Fibroblast of lung (primary cell): Measurements from ENCODE around the gene FGF22.

Experiments
- EZH2 ChIP-seq: IDR thresholded peaks from 2 replicates; pipeline ENCODE4 v1.5.1; 2012; ENCODE audit warnings: low read length, control low read depth, mild to moderate bottlenecking; ENCODE audit errors: missing control alignments
- TF ChIP-seq, protein P1 (sequence below), 2 donors: IDR thresholded peaks in 1 of 2; conservative IDR thresholded peaks in 1 of 2; 1 replicate in 1 of 2; 2 replicates in 1 of 2; pipeline ENCODE4 v1.5.1; 2011 to 2012; ENCODE audit warnings: low read length in 2 of 2, control low read depth in 1 of 2, inconsistent platforms in 1 of 2, low read depth in 1 of 2, mild to moderate bottlenecking in 1 of 2

- TF ChIP-seq, protein P1, sequence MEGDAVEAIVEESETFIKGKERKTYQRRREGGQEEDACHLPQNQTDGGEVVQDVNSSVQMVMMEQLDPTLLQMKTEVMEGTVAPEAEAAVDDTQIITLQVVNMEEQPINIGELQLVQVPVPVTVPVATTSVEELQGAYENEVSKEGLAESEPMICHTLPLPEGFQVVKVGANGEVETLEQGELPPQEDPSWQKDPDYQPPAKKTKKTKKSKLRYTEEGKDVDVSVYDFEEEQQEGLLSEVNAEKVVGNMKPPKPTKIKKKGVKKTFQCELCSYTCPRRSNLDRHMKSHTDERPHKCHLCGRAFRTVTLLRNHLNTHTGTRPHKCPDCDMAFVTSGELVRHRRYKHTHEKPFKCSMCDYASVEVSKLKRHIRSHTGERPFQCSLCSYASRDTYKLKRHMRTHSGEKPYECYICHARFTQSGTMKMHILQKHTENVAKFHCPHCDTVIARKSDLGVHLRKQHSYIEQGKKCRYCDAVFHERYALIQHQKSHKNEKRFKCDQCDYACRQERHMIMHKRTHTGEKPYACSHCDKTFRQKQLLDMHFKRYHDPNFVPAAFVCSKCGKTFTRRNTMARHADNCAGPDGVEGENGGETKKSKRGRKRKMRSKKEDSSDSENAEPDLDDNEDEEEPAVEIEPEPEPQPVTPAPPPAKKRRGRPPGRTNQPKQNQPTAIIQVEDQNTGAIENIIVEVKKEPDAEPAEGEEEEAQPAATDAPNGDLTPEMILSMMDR (conservative IDR thresholded peaks at IDR 0.05 in 1 of 2, IDR thresholded peaks at IDR 0.05 in 1 of 2; ENCODE audit: low read depth in 1 of 2, low read length in 2 of 2), result no peak
- TF ChIP-seq EZH2, result no peak
Observed at GRCh38 chr19:690203-690602, 50.5 kb downstream of the FGF22 start.
